GM12872 (cell line): Measurements from ENCODE around the gene RANBP17.

Experiments
- TF ChIP-seq, protein P1 (sequence below): IDR thresholded peaks from 3 replicates; pipeline ENCODE4 v1.5.1; 2011; ENCODE audit warnings: low read depth, mild to moderate bottlenecking, low read length, moderate library complexity; ENCODE audit not compliant: insufficient read depth

Gene RANBP17

DNA sequence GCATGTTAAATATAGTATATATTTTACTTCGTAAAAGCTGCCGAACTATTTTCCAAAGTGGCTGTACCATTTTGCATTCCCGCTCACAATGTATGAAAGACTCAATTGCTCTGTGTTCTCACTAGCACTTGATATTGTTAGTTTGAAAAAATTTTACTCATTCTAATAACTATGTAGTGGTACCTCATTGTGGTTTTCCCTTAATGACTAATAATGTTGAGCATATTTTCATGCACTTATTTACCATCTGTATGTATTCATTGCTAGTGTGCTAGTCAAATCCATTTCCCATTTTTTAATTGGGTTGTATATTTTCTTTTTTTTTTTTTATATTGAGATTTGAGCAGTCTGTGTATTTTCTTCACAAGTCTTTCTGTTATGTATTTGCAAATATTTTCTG is 58.4 kb downstream of the RANBP17 start:
- TF ChIP-seq, protein P1, sequence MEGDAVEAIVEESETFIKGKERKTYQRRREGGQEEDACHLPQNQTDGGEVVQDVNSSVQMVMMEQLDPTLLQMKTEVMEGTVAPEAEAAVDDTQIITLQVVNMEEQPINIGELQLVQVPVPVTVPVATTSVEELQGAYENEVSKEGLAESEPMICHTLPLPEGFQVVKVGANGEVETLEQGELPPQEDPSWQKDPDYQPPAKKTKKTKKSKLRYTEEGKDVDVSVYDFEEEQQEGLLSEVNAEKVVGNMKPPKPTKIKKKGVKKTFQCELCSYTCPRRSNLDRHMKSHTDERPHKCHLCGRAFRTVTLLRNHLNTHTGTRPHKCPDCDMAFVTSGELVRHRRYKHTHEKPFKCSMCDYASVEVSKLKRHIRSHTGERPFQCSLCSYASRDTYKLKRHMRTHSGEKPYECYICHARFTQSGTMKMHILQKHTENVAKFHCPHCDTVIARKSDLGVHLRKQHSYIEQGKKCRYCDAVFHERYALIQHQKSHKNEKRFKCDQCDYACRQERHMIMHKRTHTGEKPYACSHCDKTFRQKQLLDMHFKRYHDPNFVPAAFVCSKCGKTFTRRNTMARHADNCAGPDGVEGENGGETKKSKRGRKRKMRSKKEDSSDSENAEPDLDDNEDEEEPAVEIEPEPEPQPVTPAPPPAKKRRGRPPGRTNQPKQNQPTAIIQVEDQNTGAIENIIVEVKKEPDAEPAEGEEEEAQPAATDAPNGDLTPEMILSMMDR = no peak

DNA sequence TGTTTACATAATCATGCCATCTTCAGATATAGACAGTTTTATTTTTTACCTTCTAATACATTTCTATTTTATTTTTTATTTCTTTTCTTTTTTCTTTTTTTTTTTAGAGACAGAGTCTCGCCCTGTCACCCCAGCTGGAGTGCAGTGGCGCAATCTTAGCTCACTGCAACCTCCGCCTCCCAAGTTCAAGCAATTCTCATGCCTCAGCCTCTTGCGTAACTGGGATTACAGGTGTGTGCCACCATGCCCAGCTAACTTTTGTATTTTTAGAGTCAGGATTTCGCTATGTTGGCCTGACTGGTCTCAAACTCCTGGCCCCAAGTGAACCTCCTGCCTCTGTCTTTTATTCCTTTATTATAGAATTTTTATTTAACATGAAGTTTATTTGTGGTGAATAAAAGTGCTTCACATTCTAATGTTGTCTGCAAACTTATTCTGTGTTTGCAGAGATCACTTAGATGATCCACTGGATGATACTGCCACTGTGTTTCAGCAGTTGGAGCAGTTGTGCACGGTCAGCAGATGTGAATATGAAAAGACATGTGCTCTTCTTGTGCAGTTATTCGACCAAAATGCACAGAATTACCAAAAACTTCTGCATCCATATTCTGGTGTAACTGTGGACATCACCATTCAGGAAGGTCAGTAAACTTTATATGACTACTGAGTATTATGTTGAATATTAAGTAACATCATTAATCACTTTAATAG is 62.2 kb downstream of the RANBP17 start:
- TF ChIP-seq, protein P1 = no peak

DNA sequence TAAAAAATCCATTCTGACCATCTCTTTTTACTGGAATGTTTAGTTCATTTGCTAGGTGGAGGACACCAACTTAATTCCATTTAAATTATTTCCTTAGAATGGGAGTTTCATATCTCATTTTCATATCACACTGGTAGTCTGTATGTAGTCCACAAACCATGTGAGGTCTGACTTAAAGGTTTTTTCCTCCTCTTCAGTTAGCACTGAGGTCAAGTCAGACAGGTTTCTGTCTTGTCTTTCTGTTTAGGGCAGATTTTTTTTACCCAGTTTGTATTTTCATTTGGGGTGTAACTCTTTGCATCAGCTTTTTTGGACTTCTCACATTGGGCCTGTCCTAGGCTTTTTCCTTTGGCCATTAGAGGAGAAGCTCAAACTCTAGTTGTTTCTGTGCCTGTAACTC is 75.3 kb downstream of the RANBP17 start:
- TF ChIP-seq, protein P1 = no peak

DNA sequence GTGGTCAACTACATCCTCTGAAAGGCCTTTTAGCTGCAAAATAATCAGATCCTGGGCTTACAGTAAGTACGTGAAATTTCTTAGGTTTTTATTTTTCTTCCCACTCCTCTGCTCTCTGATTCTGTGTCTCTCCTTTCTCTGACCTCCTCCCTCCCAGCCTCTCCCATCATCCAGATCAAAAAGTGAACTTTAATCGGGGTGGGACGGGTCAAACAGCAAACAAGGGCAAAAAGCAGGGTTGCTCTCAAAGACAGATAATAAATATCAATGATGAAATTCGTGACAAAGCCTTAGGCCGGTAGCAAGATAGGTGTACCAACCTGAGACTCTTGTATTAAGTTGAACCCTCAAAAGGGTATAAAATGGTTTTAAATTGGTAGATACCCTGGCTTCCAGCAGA is 76.1 kb downstream of the RANBP17 start:
- TF ChIP-seq, protein P1 = no peak

DNA sequence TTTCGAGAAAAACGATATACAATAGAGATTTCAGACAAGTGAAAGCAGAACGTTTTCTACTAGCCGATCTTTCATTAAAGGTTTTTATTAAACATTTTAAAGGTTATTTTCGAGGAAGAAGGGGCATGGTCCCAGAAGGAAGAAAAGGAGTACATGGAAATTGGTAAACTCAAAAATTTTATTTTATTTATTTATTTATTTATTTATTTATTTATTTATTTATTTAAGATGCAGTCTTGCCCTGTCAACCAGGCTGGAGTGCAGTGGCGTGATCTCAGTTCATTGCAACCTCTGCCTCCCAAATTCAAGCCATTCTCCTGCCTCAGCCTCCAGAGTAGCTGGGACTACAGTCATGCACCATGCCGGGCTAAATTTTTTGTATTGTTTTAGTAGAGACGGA is 77.4 kb downstream of the RANBP17 start:
- TF ChIP-seq, protein P1 = no peak

DNA sequence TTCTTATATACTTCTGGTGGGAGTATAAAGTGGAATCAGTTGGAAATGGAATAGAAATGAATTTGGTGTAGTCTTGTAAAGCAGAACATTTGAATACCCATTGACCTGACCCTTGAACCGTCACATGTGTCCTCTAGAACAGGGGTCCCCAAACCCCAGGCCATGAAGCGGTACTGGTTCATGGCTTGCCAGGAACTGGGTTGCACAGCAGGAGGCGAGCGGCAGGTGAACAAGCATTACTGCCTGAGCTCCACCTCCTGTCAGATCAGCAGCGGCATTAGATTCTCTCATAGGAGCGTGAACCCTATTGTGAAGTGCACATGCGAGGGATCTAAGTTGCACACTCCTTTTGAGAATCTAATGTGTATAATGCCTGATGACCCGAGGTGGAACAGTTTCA is 80.0 kb downstream of the RANBP17 start:
- TF ChIP-seq, protein P1 = no peak

DNA sequence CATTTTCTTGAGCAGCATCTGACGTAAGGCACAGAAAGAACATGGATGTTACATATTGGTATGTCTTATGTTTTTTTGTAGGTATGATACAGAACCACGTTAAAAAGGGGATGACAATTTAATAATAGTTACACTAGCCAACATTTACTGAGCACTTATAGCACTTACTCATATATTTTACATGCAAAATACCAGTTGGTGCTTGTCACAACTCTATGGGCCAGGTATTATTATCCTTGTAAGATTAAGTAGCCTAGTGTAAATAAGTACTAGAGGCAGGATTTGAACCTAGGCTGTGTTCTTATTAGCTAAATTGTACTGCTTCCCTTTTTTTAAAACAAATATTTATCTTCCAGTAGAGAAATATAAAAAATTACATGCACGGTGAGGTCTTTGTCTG is 83.5 kb downstream of the RANBP17 start:
- TF ChIP-seq, protein P1 = no peak
